Brain pericyte (primary cell): Measurements from ENCODE around the gene CACNA1H.

Experiments
- DNase-seq: peaks from one replicate; pipeline ENCODE4 v3.0.0-alpha.2; 2012; ENCODE audit warnings: low read depth, low spot score

The CACNA1H gene

DNA sequence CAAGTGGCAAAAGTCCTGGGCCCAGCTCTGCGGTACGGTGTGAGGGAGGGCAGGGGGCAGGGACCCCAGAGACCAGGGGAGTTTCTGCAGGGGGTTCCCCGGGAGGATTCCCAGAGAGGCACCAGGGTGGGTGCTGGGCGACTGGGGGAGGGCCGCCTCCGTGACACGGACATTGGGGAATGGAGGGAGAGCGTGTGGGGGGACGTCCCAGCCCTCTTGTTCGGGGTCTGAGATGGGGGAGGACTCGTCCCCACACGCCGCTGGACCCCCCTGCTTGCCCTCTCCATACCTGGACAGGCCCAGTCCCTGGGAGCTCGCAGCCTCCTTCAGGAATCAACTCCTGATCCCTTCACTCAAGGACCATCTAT lies 30.5 kb upstream of the CACNA1H start:
- DNase-seq = no peak

- DNase-seq = no peak
These were observed 29.2 kb upstream of the CACNA1H start for GRCh38 chr16:1123525-1124230.

- DNase-seq = no peak
These were observed 28.6 kb upstream of the CACNA1H start for GRCh38 chr16:1124291-1124690.

DNA sequence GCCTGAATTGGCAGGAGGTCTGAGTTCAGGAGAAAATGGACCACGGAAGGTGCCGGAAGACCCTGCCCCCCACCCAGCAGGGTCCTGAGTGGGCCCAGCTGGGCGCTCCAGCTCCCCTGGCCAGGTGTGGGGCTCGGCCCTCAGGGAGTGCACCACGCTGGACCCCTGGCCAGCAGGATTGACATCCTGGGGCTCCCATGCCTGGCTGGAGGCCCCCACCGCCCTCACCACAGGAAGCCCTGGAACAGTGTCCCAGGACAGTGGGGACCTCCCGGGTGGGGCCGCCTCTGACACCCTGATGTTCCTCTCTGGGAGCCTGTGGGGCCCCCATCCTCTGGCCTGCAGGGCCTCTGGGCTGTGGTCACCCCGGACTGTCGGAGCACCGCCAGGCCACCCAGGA lies 28.1 kb upstream of the CACNA1H start:
- DNase-seq = no peak

- no peak for DNase-seq
These were observed 27.4 kb upstream of the CACNA1H start for GRCh38 chr16:1125471-1125870.

GRCh38 chr16:1126044-1126443 lies 26.9 kb upstream of the CACNA1H start:
- DNase-seq = no peak

- DNase-seq = no peak
These were observed 26.3 kb upstream of the CACNA1H start for GRCh38 chr16:1126586-1126985.

- DNase-seq = no peak
These were observed 25.8 kb upstream of the CACNA1H start for GRCh38 chr16:1127101-1127500.

GRCh38 chr16:1127971-1128715 lies 24.8 kb upstream of the CACNA1H start:
- DNase-seq = no peak

DNA sequence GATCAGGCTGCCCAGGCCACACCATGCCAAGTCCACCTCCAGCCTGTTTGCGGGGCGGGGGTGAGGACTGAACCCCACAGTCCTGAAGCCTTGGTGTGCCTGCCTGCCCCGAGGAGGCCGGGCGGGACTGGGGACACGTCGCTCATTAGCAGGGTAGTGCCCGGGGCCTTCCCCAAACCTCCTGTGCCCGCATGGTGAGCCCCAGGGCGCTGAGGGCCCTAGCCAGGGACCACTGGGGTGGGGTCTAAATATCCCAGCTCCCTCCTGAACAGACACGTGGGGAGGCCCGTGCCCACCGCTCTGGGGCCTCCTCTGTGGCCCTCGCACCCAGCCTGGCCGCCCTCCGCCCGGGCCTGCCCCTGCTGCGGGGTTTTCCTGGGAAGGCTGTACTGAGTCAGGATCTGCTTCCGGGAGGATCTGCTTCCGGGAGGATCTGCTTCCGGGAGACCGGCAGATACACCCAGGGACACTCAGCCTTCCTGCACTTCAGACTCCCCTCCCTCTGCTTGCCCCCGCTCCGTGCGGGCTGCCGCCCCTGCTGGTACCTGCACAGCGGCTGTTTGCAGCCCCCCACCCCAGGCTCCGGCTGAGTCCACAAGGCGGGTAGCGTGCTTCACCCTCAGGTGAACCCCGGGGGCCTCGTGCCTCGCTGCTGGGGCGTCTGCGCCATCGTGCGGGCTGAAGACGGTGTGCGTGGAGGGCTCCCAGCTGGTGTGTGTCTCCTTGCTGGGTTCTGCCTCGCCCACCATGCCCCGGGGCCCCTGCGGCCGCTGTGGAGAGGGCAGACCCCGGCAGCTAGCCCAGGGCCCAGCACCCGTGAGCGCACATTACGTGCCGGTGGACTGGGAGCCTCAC lies 23.6 kb upstream of the CACNA1H start:
- no peak for DNase-seq

GRCh38 chr16:1130382-1130781 lies 22.5 kb upstream of the CACNA1H start:
- DNase-seq = no peak

DNA sequence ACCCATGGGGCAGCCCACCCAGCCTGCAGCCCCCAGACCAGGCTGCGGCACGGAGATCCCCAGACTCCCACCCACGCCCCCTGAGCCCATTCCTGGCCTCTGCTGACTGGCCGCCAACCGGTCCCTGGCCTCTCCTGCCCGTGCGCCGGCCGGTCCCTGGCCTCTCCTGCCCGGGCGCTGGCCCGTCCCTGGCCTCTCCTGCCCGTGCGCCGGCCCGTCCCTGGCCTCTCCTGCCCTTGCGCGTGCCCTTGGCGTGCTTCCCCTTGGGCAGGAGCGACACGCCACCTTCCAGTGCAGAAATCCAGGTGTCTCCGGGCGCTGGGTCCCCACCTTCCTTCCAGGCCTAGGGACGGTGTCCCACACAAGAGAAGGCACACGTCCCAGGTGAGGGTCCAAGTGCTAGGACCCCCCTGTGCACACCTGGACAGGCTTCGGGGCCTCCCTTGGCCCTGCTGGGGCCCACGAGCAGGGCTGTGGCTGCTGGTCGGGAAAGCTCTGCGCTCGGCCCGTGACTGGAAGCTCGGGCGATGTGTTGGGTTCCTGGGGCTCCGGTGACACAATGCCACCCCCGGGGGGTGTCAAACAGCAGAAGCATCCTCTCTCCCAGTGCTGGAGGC lies 21.4 kb upstream of the CACNA1H start:
- DNase-seq = no peak

DNA sequence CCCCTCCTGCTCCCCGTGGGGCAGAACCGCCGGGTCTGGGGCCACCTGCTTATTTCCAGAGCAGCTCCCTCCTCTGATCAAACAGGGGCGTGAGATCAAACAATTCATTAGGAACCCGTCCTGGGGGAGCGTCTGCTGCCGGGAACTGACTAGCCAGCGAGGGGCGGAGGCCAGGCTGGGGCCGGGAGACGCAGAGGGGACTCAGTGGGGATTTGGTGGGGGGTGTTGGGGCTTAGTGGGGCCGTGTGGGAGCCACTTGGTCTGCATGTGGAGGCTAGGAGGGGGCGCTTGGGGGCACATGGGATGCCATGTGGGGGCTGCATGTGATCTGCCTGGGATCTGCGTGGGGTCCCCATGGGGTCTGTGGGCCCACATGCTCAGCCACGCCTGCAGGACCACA lies 20.5 kb upstream of the CACNA1H start:
- no peak for DNase-seq

DNA sequence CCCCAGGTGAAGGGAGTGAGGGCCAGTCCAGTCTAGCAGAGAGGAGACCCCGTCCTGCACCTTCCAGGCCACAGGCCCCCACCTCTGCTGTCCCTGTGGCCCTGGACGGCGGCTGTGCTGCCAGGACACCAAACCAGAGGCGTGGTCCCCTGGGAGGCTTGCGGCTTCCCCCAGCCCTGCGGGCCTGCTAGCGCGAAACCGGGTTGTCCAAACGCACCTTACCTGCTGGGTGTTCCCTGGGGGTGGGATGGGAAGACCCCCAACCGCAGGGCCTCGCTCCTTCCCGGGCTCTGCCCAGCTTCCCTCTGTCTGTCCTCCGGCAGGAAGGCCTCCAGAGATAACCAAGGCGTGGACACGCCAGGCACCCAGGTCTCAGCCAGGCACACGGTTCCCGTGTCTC lies 19.6 kb upstream of the CACNA1H start:
- no peak for DNase-seq

GRCh38 chr16:1133810-1134520 lies 18.9 kb upstream of the CACNA1H start:
- DNase-seq = no peak

GRCh38 chr16:1134776-1135458 lies 18.0 kb upstream of the CACNA1H start:
- no peak for DNase-seq

DNA sequence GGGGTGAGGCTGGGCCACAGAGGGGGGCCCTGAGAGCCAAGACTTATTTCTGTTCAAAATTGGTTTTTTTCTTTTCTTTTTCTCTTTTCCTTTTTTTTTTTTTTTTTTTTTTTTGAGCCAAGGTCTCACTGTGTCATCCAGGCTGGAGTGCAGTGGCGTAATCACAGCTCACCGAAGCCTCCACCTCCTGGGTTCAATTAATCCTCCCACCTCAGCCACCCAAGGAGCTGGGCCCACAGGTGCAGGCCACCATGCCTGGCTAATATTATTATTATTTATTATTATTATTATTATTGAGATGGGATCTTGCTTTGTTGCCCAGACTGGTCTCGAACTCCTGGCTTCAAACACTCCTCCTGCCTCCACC lies 17.5 kb upstream of the CACNA1H start:
- no peak for DNase-seq

DNA sequence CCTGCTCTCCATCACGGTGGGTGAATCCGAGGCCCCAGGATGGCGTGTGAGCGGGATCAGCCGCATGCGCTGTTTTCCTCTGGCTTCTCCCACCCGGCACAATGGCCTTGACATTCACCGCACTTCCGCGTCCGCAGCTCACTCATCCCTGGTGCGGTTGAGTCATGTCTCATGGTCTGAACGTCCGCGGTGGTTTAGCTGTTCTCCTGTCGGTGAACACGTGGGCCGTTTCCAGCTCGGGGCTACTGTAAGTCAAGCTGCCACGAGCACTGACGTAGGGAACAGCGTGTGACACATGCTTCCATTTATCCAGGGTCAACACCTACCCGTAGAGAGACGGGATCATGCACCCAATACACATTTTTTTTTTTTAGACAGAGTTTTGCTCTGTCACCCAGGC lies 15.3 kb upstream of the CACNA1H start:
- DNase-seq = no peak

GRCh38 chr16:1140582-1141162 lies 12.2 kb upstream of the CACNA1H start:
- DNase-seq = no peak

DNA sequence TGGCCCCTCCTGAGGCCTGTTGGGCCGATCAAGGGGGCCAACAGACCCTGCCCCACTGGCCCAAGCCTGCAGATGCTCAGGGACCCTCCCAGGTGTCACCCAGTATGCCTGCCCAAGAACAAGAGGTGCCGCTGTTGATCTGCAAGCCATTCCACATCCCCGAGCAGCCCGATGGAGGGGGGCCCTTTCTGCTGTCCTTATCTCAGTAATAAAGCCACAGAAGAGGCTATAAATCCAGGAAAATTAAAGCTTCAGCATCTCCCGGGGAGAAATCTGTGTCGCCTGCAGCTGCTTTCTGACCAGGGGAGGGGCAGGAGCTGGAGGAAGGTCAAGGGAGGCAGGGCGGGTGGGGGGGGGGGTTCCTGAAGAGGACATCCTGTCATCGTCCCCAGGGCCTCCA lies 11.7 kb upstream of the CACNA1H start:
- DNase-seq = no peak

DNA sequence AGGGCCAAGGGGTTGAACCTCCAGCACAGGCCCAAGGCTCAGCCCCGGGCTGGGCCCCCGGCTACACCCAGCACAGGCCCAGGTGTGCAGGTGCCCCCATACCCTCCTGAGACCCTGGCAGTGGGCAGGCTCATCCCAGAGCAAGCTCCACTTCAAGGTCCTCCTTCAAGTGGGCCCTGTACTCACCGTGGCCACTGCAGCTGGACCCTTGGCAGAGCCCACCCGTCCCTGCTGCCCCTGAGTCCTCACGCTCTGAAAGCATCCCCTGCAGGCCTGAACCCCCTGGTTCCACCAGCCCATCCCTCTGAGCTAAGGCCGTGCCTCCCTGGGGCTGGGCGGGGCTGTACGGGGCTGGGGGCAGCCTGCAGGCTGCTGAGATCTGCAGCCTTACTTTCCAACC lies 11.2 kb upstream of the CACNA1H start:
- DNase-seq = no peak
